ENCODE measurements around the gene SQSTM1.

- TF ChIP-seq TCF7 (CRISPR knock-in tag; IDR thresholded peaks at IDR 0.05; ENCODE audit: low read depth) (no peak), ELF4 (CRISPR knock-in tag; IDR thresholded peaks at IDR 0.05; ENCODE audit: low read depth) (no peak), CREB1 (CRISPR knock-in tag; IDR thresholded peaks at IDR 0.05) (no peak), JAZF1 (CRISPR knock-in tag; IDR thresholded peaks at IDR 0.05) (no peak), JUN (CRISPR knock-in tag; IDR thresholded peaks at IDR 0.05) (no peak), ATF2 (CRISPR knock-in tag; IDR thresholded peaks at IDR 0.05; ENCODE audit: borderline replicate concordance, low read depth) (no peak), MAX (CRISPR knock-in tag; IDR thresholded peaks at IDR 0.05) (no peak), CTCF (IDR thresholded peaks at IDR 0.05) (no peak), ATF1 (CRISPR knock-in tag; IDR thresholded peaks at IDR 0.05) (no peak), E2F4 (CRISPR knock-in tag; IDR thresholded peaks at IDR 0.05; ENCODE audit: borderline replicate concordance, low read depth) (no peak)
Observed at GRCh38 chr5:179867476-179867875, 46.8 kb downstream of the SQSTM1 start.

Data from WTC11 (cell line).